ENCODE results near the gene OTOP2. TPM values are rescaled to one million over a fixed set of nuclear protein-coding genes. Genes with fewer than 3 reads are reported as not detected.
A peak's percentile ranks its signal among the peaks of the same experiment; 100 is the strongest.

OTOP2 gene
- total and polyA plus RNA-seq, 10 of the 15 experiments (the other 5 are each of a cell fraction or from before 2014, with no cell fraction given) = not detected

- RAD21 ChIA-PET (ENCODE audit: unreplicated experiment) = interaction anchor here (0.9 to 8.1 kb wide), 4 partner anchors 10 to 327 kb away, joined by 3 to 73 read pairs (median 17); no protein-coding TSS in a partner anchor
- WGBS (ENCODE audit: insufficient coverage, insufficient replicate concordance, low lambda C conversion rate, missing lambda C conversion rate) = 48% methylated on average over 29 of the region's 59 CpGs
- H4K20me1 ChIP-seq (ENCODE audit: control insufficient read depth, insufficient read depth) = no peaks in the 10 kb centered on the region
- H3K4me3 ChIP-seq = no peak overlapping the region
- FAIRE-seq (no peak), ATAC-seq (peak; percentile 88), DNase-seq (ENCODE audit: low read depth, low spot score) (no peak)
- peaks cover 11 to 16% of the 10 kb centered on the region in 2 experiments for H3K27me3 ChIP-seq (replicated peaks in 1 of 2; ENCODE audit: control insufficient read depth in 2 of 2, insufficient read depth in 2 of 2, low read length in 1 of 2)
- CTCF ChIA-PET = interaction anchor here (0.6 to 12.6 kb wide), 6 partner anchors 15 to 279 kb away, joined by 3 to 274 read pairs (median 3); no protein-coding TSS in a partner anchor
- no TSS peak for BruUV-seq (replicated peaks)
- H2AFZ ChIP-seq (ENCODE audit: control insufficient read depth, low read depth, low read length) = no peak overlapping the region
- in situ Hi-C loops (cut with MboI) (loop anchor here (5.0 kb wide), 1 partner anchor 34 kb away; no protein-coding TSS in a partner anchor), intact Hi-C loops (cut with micrococcal nuclease; ENCODE audit: unreplicated experiment) (loop anchor here (1.0 kb wide), 1 partner anchor 37 kb away; no protein-coding TSS in a partner anchor)
- H3K9me3 ChIP-seq (replicated peaks; ENCODE audit: control insufficient read depth, insufficient read depth, low read length) = no peaks in the 10 kb centered on the region
- TF ChIP-seq YY1 (IDR thresholded peaks at IDR 0.05; ENCODE audit: low read depth, low read length) (0 out of 2 replicates have a peak, but pooled peaks have one; percentile 56), ASH2L (IDR thresholded peaks at IDR 0.05; ENCODE audit: borderline replicate concordance, low read depth) (no peak), RFX5 (IDR thresholded peaks at IDR 0.05; ENCODE audit: low read depth, low read length) (no peak), RUNX3 (IDR thresholded peaks at IDR 0.05; ENCODE audit: low read length) (peak; percentile 89), TCF7 (IDR thresholded peaks at IDR 0.05; ENCODE audit: borderline replicate concordance) (no peak), RAD21 (IDR thresholded peaks at IDR 0.05; ENCODE audit: insufficient read depth, low read depth, low read length) (peak; percentile 84), BHLHE40 (IDR thresholded peaks at IDR 0.05; ENCODE audit: borderline replicate concordance in 1 of 2, low read depth in 2 of 2, low read length in 1 of 2) (peak in 1 of 2 experiments; percentile 59; a peak in 2 of 4 replicates), MYC (IDR thresholded peaks at IDR 0.05; ENCODE audit: insufficient read depth, insufficient read length, insufficient replicate concordance, low read length, severe bottlenecking) (peak; percentile 19), SMC3 (IDR thresholded peaks at IDR 0.05; ENCODE audit: borderline replicate concordance, low read length) (peak; percentile 84), CTCF (IDR thresholded peaks at IDR 0.05 in 2 of 3, conservative IDR thresholded peaks at IDR 0.05 in 1 of 3; ENCODE audit: control insufficient read depth in 2 of 3, extremely low read depth in 1 of 3, insufficient read depth in 1 of 3, low read depth in 3 of 3, low read length in 3 of 3) (peak; percentile 45 to 91 (median 88)), SMARCA5 (IDR thresholded peaks at IDR 0.05) (peak; percentile 53; the same call in 1 of the 2 replicates), ZSCAN29 (IDR thresholded peaks at IDR 0.05) (no peak), CBFB (IDR thresholded peaks at IDR 0.05; ENCODE audit: low read depth) (0 out of 2 replicates have a peak, but pooled peaks have one; percentile 27)
- TF ChIP-seq, protein P1, sequence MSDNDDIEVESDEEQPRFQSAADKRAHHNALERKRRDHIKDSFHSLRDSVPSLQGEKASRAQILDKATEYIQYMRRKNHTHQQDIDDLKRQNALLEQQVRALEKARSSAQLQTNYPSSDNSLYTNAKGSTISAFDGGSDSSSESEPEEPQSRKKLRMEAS (IDR thresholded peaks at IDR 0.05; ENCODE audit: low read depth, low read length) = peak; percentile 89
- no peak overlapping the region for H3K4me2 ChIP-seq (ENCODE audit: control insufficient read depth, insufficient read depth)
- no peaks in the 10 kb centered on the region for H3K79me2 ChIP-seq (ENCODE audit: control insufficient read depth, insufficient read depth, low read length)
- no peak overlapping the region for H3K27ac ChIP-seq (ENCODE audit: control insufficient read depth, insufficient read depth)
- H3K36me3 ChIP-seq (ENCODE audit: control insufficient read depth in 2 of 2, insufficient read depth in 2 of 2, low read length in 1 of 2) = no peaks in the 10 kb centered on the region
- no peak overlapping the region for H3K9ac ChIP-seq (ENCODE audit: control insufficient read depth, insufficient read depth, low read length)
- POLR2A ChIA-PET = no interaction called here
- H3K4me1 ChIP-seq (ENCODE audit: control insufficient read depth, insufficient read depth, low read length) = no peaks in the 10 kb centered on the region
- SMC1A ChIA-PET (ENCODE audit: uncharacterized antibody, unreplicated experiment) = interaction anchor here (1.8 to 6.8 kb wide), 2 partner anchors 21 to 36 kb away, joined by 4 to 73 read pairs; no protein-coding TSS in a partner anchor
Measured at GRCh38 chr17:74923538-74924249, 379 bp upstream of the OTOP2 start.

Data from GM12878 (cell line).